NAMALWA (cell line): ENCODE measurements around the gene TKTL1.

Experiments used
- DNase-seq: peaks from one replicate; pipeline ENCODE4 v3.0.0-alpha.2; 2015; ENCODE audit warnings: low spot score

TKTL1 gene

GRCh38 chrX:154362085-154362742, 66.6 kb downstream of the TKTL1 start:
- DNase-seq, result no peak

- no peak for DNase-seq
Measured at GRCh38 chrX:154363706-154364439, 68.3 kb downstream of the TKTL1 start.

GRCh38 chrX:154365052-154365600, 69.5 kb downstream of the TKTL1 start:
- DNase-seq, result no peak

GRCh38 chrX:154365997-154366665, 70.5 kb downstream of the TKTL1 start:
- DNase-seq, result no peak

- no peak for DNase-seq
Measured at GRCh38 chrX:154366666-154367055, 71.1 kb downstream of the TKTL1 start.

GRCh38 chrX:154367474-154368308, 72.1 kb downstream of the TKTL1 start:
- DNase-seq, result no peak

- peak; percentile 49 for DNase-seq
Measured at GRCh38 chrX:154368630-154369448, 73.2 kb downstream of the TKTL1 start.

- DNase-seq, result peak; percentile 39
Measured at GRCh38 chrX:154369449-154370299, 74.1 kb downstream of the TKTL1 start.

- no peak for DNase-seq
Measured at GRCh38 chrX:154370300-154371016, 74.9 kb downstream of the TKTL1 start.

GRCh38 chrX:154371017-154371788, 75.6 kb downstream of the TKTL1 start:
- peak; percentile 92 for DNase-seq

- DNase-seq, result no peak
Measured at GRCh38 chrX:154371789-154372300, 76.2 kb downstream of the TKTL1 start.

- peak; percentile 20 for DNase-seq
Measured at GRCh38 chrX:154372612-154373022, 77.0 kb downstream of the TKTL1 start.

- DNase-seq, result no peak
Measured at GRCh38 chrX:154373340-154374306, 78.0 kb downstream of the TKTL1 start.

GRCh38 chrX:154374313-154375155, 78.9 kb downstream of the TKTL1 start, which contains the start of gene FLNA:
Gene FLNA (minus strand): TSS chrX:154374634. CDS start chrX:154371245, 3,389 bp downstream.
- DNase-seq, result no peak

GRCh38 chrX:154375156-154375504, 79.5 kb downstream of the TKTL1 start:
- DNase-seq, result no peak

- no peak for DNase-seq
Measured at GRCh38 chrX:154376774-154377173, 81.2 kb downstream of the TKTL1 start.
